Osteoblast (primary cell): ENCODE results near the gene SYT2. TPM values are rescaled to one million over a fixed set of nuclear protein-coding genes. Genes with fewer than 3 reads are reported as not detected.
"Not testable (repeated sequence)": the region's sequence is repeated elsewhere in the genome, so short reads cannot be mapped to it uniquely, and the experiment has no call there.

Experiments
- DNase-seq: peaks from one replicate; pipeline ENCODE4 v3.0.0; 2011; ENCODE audit warnings: low spot score, mixed read lengths; ENCODE audit not compliant: insufficient read length; ENCODE audit errors: missing footprints
- H2AFZ ChIP-seq: 2 replicates; pipeline ENCODE4 v1.6.0; 2011; ENCODE audit warnings: mild to moderate bottlenecking, low read length
- H3K27ac ChIP-seq: 2 replicates; pipeline ENCODE4 v1.5.1; 2011; ENCODE audit warnings: mild to moderate bottlenecking, low read depth, low read length, moderate library complexity
- H3K27me3 ChIP-seq: 2 replicates; pipeline ENCODE4 v1.6.0; 2012; ENCODE audit warnings: mild to moderate bottlenecking, control low read depth, inconsistent platforms, low read length, moderate library complexity; ENCODE audit not compliant: insufficient read depth
- H3K36me3 ChIP-seq: 2 replicates; pipeline ENCODE4 v1.5.1; 2011; ENCODE audit warnings: mild to moderate bottlenecking, low read length, control low read depth, moderate library complexity; ENCODE audit not compliant: insufficient read depth
- H3K4me1 ChIP-seq: 2 replicates; pipeline ENCODE4 v1.5.1; 2011; ENCODE audit warnings: mild to moderate bottlenecking, low read length, control low read depth, moderate library complexity; ENCODE audit not compliant: insufficient read depth
- H3K4me2 ChIP-seq: 2 replicates; pipeline ENCODE4 v1.6.0; 2011; ENCODE audit warnings: mild to moderate bottlenecking, low read length; ENCODE audit not compliant: insufficient read depth
- H3K4me3 ChIP-seq: fragments of 200-600 bp; sonication (generic); 3 replicates; pipeline ENCODE4 v1.5.1; 2012; ENCODE audit warnings: mild to moderate bottlenecking, low read length, inconsistent platforms; ENCODE audit not compliant: insufficient read depth
- H3K79me2 ChIP-seq: 2 replicates; pipeline ENCODE4 v1.6.0; 2012; ENCODE audit warnings: mild to moderate bottlenecking, low read length, control low read depth, inconsistent platforms; ENCODE audit not compliant: insufficient read depth
- H3K9me3 ChIP-seq: 2 replicates; pipeline ENCODE4 v1.5.1; 2011; ENCODE audit warnings: low read depth, low read length, control low read depth
- H4K20me1 ChIP-seq: 2 replicates; pipeline ENCODE4 v1.6.0; 2012; ENCODE audit warnings: mild to moderate bottlenecking, low read length, control low read depth; ENCODE audit not compliant: insufficient read depth
- total RNA-seq: library from RNA; depleted of rRNA; stranded (reverse); fragments of >200 nt; gene quantifications from 2 replicates; pipeline ENCODE4 v1.2.3, GENCODE V29; 2012
- TF ChIP-seq, protein P1 (sequence below): IDR thresholded peaks from 2 replicates; pipeline ENCODE4 v1.5.1; 2011; ENCODE audit warnings: mild to moderate bottlenecking, low read depth, low read length, moderate library complexity; ENCODE audit errors: extremely low read depth

Gene SYT2
- total RNA-seq, 1 donor: not detected

DNA sequence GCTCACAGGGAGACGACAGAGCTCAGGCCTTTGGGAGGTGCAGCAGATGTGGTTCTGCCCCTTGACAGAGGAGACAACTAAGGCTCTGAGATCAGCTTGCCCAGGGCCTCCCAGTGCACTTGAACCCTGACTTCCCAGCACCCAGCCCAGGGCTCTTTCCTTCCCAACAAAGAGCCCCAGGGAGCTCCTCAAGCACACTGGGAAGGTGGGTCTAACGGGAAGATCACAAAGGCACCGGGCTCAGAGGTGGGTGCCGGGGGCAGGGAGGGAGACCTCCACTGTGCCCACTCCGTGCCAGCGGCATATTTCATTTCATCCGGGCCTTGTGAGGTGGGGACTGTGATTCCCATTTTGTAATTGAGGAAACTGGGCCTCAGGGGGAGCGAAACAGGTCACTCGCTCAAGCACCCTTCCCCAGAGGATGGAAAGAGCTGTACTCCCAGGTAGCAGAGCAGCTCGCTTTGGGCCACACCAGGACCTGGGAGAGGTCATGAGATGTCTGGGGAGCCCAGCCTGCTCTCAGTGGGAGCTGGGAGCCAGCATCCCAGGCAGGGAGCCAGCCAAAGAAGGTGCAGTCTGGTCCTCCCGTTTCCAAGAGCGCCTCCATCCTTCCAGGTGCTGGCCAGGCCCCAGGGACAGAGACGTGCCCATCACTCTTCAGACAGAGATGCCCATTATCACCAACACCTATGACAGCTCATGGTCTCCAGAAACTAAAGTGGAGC, 82.3 kb downstream of the SYT2 start:
- Histone ChIP-seq H3K36me3 (no peaks in the 10 kb centered on the region), H4K20me1 (no peaks in the 10 kb centered on the region), H3K4me2 (no peak overlapping the region), H3K27me3 (peaks cover 3% of the 10 kb centered on the region), H3K27ac (no peak overlapping the region), H2AFZ (no peak overlapping the region), H3K9me3 (no peaks in the 10 kb centered on the region), H3K4me1 (peaks cover 10% of the 10 kb centered on the region), H3K79me2 (no peaks in the 10 kb centered on the region), H3K4me3 (no peak overlapping the region)
- no peak for DNase-seq
- TF ChIP-seq, protein P1, sequence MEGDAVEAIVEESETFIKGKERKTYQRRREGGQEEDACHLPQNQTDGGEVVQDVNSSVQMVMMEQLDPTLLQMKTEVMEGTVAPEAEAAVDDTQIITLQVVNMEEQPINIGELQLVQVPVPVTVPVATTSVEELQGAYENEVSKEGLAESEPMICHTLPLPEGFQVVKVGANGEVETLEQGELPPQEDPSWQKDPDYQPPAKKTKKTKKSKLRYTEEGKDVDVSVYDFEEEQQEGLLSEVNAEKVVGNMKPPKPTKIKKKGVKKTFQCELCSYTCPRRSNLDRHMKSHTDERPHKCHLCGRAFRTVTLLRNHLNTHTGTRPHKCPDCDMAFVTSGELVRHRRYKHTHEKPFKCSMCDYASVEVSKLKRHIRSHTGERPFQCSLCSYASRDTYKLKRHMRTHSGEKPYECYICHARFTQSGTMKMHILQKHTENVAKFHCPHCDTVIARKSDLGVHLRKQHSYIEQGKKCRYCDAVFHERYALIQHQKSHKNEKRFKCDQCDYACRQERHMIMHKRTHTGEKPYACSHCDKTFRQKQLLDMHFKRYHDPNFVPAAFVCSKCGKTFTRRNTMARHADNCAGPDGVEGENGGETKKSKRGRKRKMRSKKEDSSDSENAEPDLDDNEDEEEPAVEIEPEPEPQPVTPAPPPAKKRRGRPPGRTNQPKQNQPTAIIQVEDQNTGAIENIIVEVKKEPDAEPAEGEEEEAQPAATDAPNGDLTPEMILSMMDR: no peak

DNA sequence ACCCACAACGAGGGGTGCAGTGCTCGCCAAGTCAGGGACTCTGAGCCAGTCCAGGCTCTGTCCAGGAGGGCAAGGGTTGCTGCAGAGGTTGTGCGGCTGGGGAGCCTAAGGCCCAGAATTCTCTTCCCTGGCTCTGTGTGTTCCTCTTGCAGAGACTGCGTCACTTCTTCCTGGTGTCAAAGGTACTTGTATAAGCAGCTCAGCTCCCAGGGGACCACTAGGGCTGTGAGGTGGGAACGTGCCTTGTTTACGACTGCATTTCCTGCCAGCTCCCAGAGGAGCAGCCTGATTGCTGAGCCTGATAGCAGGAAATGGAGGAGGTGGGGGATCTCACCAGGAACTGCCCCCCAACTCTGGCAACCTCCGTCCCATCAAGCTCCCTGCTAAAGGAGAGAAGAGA, 83.2 kb downstream of the SYT2 start:
- H3K4me3 ChIP-seq, H3K4me2 ChIP-seq, H3K27me3 ChIP-seq, H3K79me2 ChIP-seq, H3K36me3 ChIP-seq, H4K20me1 ChIP-seq, H3K27ac ChIP-seq, H3K9me3 ChIP-seq, H2AFZ ChIP-seq: not testable (repeated sequence)
- peaks cover 14% of the 10 kb centered on the region for H3K4me1 ChIP-seq
- DNase-seq: peak; percentile 71

DNA sequence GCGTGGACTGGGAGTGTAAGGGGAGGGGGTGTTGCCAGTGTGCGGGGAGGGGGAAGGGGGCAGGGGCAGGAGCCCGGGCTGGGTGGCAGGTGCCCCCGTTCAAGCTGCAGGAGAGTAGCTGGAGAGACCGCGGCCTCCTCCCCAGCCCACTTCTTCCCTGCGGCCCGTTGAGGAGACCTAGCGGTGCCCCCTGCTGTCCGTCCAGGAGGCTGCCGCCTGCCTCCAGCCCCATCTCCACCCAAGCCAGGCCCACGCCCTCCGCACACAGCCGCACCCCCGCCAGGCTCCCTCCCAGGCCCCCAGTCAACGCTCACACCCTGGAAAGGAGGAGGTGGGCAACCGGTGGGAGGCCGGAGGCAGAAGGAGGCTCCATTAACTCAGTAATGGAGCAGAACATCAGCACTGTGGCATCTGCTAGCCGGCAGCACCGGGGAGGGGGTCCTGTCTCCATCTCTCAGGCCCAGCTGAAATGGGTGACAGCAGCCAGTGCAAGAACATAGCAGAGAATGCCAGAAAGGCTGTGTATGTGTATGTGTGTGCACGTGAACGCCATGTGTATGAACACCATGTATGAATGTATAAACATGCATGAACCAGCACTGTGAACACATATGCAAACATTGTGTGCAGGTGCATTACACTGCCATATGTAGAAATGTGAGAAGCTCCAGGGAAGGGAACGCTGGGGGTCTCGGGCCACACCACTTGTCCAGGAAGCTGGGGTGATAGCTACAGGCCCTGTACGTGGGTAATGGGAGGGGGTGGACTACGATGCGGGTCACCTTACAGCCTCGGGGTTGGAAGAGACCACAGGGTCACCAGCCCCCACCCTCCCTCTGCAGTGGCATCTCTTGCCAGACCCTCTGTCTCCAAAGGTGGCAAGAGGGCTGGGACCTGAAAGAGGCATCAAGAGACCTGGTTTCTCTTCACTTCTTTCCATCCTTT, 84.6 kb downstream of the SYT2 start:
- Histone ChIP-seq H3K79me2 (no peaks in the 10 kb centered on the region), H3K4me1 (peaks cover 14% of the 10 kb centered on the region), H3K9me3 (no peaks in the 10 kb centered on the region), H3K27ac (no peak overlapping the region), H3K36me3 (no peaks in the 10 kb centered on the region), H2AFZ (no peak overlapping the region), H3K27me3 (no peaks in the 10 kb centered on the region), H3K4me2 (no peak overlapping the region), H4K20me1 (no peaks in the 10 kb centered on the region), H3K4me3 (no peak overlapping the region)
- DNase-seq: peak; percentile 97
- TF ChIP-seq, protein P1: peak; percentile 55

DNA sequence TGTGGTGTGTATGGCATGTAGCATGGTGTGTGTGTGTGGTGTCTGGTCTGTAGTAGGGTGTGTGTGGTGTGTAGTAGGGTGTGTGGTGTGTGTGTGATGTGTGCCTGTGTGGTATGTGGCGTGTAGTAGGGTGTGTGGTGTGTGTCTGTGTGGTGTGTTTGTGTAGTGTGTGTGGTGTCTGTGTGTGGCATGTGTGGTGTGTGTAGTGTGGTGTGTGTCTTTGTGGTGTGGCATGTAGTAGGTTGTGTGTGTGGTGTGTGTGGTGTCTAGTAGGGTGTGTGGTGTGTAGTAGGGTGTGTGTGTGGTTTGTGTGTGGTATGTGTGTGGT, 85.5 kb downstream of the SYT2 start:
- TF ChIP-seq, protein P1: no peak
- Histone ChIP-seq H3K4me3 (no peak overlapping the region), H3K79me2 (no peaks in the 10 kb centered on the region), H3K4me2 (no peak overlapping the region), H3K27ac (no peak overlapping the region), H3K4me1 (peaks cover 14% of the 10 kb centered on the region), H3K36me3 (no peaks in the 10 kb centered on the region), H3K27me3 (no peaks in the 10 kb centered on the region), H2AFZ (no peak overlapping the region), H4K20me1 (no peaks in the 10 kb centered on the region), H3K9me3 (no peaks in the 10 kb centered on the region)
- peak; percentile 80 for DNase-seq
